NCI-H524 (cell line): ENCODE data around the gene ST6GAL1.

Experiments used
- DNase-seq, 2 experiments: peaks; one replicate each; lab custom pipeline; 2025; lab: John Stamatoyannopoulos, UW

The ST6GAL1 gene

DNA sequence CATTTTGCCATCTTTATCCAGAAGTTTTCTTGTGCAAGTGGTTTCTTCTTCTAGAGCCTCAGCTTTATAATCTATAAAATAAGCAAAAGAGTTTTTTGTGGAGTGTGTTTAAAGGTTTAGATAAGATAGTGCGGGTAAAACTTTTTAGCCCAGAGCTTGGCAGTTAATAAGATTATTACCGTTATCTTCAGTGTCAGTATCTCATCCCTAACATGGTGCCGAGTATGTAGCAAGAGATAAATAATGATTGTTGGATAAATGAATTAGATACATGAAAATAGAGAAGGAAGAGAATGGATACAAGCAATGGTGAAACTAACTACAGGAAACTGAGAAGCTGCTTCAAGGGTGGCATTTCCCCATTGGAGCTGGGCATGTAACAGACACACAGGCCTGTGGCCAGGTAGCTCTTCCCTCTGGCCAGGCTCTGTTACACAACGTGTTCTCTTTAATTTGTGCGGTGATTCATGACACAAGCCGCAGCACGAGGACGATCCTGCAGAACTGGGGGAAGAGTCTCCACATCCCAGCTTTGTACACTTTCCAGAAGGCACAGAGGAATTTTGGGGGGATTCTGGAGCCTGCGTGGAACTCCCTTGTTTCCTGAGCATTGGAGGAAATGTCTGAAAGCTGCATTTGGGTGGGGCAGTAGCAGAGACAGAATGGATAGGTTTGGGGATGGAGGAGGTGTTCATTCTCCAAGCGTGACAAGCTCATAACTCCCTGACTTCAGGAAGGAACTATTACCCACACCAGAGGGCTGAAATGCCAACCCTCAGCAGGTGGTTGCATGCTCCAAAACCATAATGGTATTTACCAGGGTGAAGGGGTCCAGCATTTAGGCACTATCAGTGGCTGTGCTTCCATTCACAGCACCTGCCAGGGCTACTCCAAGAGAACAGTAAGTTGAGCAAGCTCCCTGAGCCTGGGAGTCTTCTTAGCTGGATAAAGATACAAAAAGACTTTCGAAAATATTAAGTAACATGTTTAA is 14.2 kb upstream of the ST6GAL1 start:
- no peak for DNase-seq

DNA sequence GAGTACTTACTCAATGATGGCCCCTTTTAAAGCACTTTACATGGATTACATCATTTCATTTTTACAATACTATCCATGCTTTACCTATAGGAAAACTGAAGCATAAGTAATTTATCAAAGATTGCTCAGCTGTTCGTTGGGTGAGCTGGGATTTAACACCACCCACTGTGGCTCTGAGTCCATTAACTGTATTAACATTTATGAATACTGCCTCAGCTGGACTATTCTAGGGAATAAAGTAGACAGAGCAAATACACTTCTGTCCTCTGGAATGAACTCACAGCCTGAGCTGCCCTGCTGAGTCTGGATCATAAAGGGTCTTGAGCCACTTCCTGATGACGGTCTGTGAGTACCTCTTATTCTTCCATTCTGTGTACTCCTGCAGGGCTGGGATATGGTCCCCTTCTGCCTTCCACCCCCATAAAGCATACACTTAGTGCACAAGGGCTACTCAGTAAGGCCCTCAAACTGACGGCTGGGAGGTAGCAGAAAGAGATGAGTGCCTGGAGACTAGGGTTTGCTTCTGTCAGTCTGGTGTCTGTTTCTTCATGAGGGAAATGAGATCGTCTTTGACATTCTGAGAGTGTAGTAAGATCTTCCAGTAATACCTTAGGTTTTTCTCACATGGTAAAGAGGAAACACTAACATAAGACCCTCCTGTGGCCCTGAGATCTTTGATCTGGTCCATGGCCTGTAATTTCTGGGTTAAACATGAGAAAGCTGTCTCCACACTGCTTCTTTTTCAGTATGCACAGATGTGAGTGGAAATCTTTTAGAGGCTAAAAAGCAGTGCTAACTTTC is 12.6 kb upstream of the ST6GAL1 start:
- no peak for DNase-seq

DNA sequence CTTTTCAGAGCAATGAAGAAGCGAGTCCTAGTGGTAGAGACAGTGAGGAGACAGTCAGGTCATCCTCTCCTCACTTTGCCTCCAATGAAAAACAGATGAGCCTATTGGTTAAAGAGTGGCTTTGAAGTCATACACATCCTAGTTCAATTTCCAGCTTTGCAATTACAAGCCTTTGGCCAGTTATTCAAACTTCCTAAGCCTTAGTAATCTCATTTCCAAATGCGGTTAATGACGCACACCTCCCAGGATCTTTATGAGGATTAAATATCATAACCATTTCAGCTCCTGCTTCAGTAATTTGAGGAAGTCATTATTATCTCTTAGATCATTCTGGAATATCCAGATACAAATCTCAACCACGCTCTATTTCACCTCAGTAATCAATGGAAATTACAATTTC is 10.0 kb upstream of the ST6GAL1 start:
- peak; percentile 27 to 73 for DNase-seq

GRCh38 chr3:186920796-186921195 is 9.5 kb upstream of the ST6GAL1 start:
- no peak for DNase-seq

- DNase-seq = no peak
These were observed 8.7 kb upstream of the ST6GAL1 start for GRCh38 chr3:186921578-186921977.

GRCh38 chr3:186922224-186922623 is 8.1 kb upstream of the ST6GAL1 start:
- DNase-seq = no peak

GRCh38 chr3:186922790-186923189 is 7.5 kb upstream of the ST6GAL1 start:
- no peak for DNase-seq

- DNase-seq = no peak
These were observed 7.1 kb upstream of the ST6GAL1 start for GRCh38 chr3:186923241-186923640.

DNA sequence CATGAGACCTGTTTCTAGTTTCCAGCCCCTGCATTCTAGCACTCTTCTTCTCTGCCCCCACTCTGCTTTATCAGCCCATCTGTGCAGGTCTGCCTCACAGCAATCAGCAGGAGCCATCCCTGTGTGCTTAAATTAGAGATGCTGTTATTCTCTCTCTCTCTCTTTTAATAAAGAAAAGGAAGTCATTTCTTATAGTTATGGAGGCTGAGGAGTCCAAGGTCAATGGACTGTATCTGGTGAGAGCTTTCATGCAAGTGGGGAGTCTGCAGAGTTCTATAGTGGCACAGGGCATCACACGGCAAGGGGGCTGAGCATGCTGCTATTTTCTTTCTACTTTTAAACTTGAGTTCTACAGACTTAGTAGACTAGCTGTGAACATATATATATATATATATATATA is 4.5 kb upstream of the ST6GAL1 start:
- no peak for DNase-seq

DNA sequence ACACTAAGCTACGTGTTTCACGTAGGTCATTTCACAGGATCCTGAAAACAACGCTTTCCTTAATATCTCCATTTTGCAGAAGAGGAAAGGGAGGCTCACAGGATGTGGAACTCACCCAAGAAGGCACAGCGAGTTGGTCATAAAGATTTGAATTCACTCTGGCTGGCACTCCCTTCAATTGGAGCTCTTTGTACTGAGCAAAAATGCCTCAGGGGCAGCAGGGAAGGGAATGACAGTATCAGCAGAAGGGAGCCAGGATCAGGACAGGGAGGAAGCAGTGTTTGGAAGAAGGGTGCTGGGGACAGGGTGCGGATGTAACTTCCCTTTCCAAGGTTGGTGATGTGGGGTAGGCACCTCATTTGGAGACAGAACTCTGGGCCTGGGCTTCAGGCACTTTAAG is 1.1 kb upstream of the ST6GAL1 start:
- no peak for DNase-seq

GRCh38 chr3:186929685-186930084 is 641 bp upstream of the ST6GAL1 start:
- no peak for DNase-seq

- DNase-seq = peak; percentile 71 to 87
These were observed 560 bp downstream of the ST6GAL1 start for GRCh38 chr3:186930641-186931531.

GRCh38 chr3:186931532-186932280 is 1.4 kb downstream of the ST6GAL1 start:
- peak in 1 of 2 experiments; percentile 49 for DNase-seq

DNA sequence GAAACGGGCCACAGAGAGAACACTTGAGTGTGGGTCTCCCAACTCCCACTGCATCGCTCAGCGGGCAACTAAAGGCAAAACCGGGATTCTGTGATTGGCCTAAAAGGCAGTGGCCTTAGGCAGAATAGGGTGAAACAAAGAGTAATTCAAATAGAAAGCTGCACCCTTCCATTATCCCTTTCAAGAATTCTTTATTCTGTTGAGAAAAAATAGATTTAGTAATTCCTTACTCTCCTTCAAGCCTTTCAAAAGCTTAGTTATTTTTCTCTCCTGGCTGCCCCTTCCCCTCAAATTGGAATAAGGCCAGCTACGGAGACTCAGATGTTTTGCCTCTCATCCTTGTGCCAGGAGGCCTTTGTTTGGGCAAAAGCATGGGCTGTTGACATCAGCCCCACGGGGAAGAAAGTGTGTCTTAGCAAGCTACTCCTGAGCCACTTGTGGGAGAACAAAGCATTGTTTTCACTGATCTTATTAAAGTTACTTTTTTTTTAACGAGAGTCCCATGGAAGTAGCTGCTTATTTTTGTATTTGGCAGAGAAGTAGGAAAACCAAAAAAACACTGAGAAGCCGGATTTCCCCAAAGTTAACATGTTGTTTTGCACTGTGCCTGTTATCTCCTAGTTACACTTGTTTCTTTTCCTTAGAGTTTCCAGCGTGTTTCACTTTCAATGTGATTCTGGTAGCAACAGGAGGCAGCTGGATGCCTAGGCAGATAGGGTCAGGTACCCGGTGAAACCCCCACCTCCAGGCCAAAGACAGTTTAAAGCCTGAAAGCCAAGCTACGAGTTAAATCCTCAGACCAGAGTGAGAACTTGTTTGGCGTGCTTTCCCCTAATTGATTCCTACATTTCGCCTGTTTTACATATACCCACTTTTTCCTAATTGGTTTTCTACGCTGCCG is 2.2 kb downstream of the ST6GAL1 start:
- no peak for DNase-seq

DNA sequence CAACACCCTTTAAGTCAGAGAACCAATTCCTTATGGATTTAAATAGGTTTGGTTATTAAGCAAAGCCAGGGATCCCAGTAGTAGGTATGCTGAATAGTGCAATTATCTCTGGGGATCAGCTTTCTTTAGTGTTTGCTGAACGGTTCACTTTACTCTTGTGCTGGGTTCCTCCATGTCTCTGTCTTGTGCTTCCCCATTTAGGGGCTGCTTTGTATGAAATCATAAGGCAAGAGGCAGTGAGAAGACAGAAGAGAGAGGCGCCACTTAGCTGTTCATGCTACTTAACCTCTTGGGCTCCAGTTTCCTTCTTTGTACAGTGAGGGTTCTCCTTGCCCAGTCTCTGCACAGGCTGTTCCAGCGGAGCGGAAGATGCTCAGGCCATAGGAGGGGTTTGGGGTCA is 3.5 kb downstream of the ST6GAL1 start:
- no peak for DNase-seq

DNA sequence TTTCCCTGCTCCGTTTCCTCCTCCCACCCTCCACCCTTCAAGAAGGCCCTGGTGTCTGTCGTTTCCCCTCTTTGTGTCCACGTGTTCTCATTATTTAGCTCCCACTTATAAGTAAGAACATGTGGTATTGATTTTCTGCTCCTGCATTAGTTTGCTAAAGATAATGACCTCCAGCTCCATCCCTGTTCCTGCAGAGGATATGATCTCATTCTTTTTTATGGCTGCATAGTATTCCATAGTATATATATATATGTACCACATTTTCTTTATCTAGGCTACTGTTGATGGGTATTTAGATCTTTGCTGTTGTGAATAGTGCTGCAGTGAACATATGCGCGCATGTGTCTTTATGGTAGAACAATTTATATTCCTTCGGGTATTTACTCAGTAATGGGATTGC is 4.8 kb downstream of the ST6GAL1 start:
- no peak for DNase-seq

- DNase-seq = no peak
These were observed 6.9 kb downstream of the ST6GAL1 start for GRCh38 chr3:186937017-186937875.

- no peak for DNase-seq
These were observed 8.4 kb downstream of the ST6GAL1 start for GRCh38 chr3:186938716-186939115.

DNA sequence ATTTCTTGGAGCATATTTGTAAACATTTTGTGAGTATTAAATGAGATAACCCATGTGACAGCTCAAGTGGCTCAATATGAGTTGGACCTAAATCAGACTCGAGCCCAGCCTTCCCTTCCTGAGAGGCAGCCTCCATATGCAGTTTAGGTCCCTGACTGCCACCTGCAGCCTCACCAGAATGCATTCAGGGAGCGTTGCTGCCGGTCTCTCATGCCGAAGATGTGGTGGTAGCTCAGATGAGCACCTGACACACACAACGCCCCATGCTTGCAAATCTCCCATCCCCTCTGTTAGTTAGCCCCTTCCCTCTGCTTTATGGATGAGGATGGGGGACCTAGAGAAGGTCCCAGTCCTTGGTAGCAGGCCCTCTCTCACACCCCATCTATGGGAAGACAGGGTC is 9.2 kb downstream of the ST6GAL1 start:
- no peak for DNase-seq
